Transverse colon (tissue), 3 donors: ENCODE data around the gene ARHGAP23.

Experiments used
- POLR2A ChIP-seq: fragments of 450-650 bp; IDR thresholded peaks from one replicate; pipeline ENCODE4 v1.6.1; 2016; ENCODE audit warnings: antibody characterized with exemption, mild to moderate bottlenecking, moderate library complexity
- POLR2AphosphoS5 ChIP-seq, 3 donors: sonication (generic); formaldehyde crosslinking; IDR thresholded peaks; one replicate each; pipeline ENCODE4 v1.6.1; 2016; ENCODE audit warnings: antibody characterized with exemption in 3 of 3

- TF ChIP-seq POLR2A: no peak
- no peak for TF ChIP-seq POLR2AphosphoS5 (IDR thresholded peaks at IDR 0.05)
Measured at GRCh38 chr17:38431346-38432145, 3.3 kb downstream of the ARHGAP23 start.
